ENCODE data around the gene ARHGEF37. TPM values are rescaled to one million over a fixed set of nuclear protein-coding genes. Genes with fewer than 3 reads are reported as not detected.

The ARHGEF37 gene
- total and polyA plus RNA-seq, 2 donors from 2014 or later = 6.9 to 21.8 TPM

DNA sequence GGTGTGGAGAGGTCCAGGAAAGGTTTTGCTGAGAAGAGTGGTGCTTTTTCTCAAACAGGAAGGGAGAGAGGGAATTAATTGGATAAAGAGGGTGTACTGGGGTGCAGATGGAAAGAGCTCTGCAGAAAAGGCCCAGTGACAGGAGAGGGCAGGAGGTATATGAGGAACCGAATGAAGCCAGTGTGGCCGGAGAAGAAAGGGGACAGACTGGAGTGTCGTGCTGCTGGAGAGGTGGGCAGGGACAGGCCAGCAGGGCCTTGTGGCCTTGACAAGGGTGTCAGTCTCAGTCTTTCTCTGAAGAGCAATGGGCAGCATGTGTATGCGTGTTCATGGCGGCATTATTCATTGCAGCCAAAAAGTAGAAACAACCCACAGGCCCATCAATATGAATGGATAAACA lies 48.1 kb downstream of the ARHGEF37 start:
- DNase-seq (no peak), FAIRE-seq (no peak)
- H3K4me3 ChIP-seq (ENCODE audit: low read length in 3 of 3) = no peak overlapping the region
- no peaks in the 10 kb centered on the region for H3K27me3 ChIP-seq (ENCODE audit: control insufficient read depth, insufficient read depth, low read length)
- intact Hi-C loops (cut with DNase I) = no loop called here
- no peak overlapping the region for H3K27ac ChIP-seq (ENCODE audit: low read depth in 2 of 2, low read length in 2 of 2)
- H3K9ac ChIP-seq (ENCODE audit: low read length in 3 of 3) = no peak overlapping the region
- no peaks in the 10 kb centered on the region for H3K9me3 ChIP-seq (ENCODE audit: control insufficient read depth in 2 of 3, insufficient read depth in 1 of 3, low read length in 3 of 3)
- H3K4me1 ChIP-seq (ENCODE audit: control insufficient read depth in 2 of 3, insufficient read depth in 2 of 3, low read depth in 1 of 3, low read length in 3 of 3) = peaks cover 0 to 5% (median 4%) of the 10 kb centered on the region in 3 donors
- H3K36me3 ChIP-seq (ENCODE audit: control insufficient read depth in 2 of 3, insufficient read depth in 3 of 3, low read length in 3 of 3) = no peaks in the 10 kb centered on the region
- TF ChIP-seq, protein P1, sequence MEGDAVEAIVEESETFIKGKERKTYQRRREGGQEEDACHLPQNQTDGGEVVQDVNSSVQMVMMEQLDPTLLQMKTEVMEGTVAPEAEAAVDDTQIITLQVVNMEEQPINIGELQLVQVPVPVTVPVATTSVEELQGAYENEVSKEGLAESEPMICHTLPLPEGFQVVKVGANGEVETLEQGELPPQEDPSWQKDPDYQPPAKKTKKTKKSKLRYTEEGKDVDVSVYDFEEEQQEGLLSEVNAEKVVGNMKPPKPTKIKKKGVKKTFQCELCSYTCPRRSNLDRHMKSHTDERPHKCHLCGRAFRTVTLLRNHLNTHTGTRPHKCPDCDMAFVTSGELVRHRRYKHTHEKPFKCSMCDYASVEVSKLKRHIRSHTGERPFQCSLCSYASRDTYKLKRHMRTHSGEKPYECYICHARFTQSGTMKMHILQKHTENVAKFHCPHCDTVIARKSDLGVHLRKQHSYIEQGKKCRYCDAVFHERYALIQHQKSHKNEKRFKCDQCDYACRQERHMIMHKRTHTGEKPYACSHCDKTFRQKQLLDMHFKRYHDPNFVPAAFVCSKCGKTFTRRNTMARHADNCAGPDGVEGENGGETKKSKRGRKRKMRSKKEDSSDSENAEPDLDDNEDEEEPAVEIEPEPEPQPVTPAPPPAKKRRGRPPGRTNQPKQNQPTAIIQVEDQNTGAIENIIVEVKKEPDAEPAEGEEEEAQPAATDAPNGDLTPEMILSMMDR (IDR thresholded peaks at IDR 0.05; ENCODE audit: borderline replicate concordance, extremely low read depth, insufficient read depth) = no peak

DNA sequence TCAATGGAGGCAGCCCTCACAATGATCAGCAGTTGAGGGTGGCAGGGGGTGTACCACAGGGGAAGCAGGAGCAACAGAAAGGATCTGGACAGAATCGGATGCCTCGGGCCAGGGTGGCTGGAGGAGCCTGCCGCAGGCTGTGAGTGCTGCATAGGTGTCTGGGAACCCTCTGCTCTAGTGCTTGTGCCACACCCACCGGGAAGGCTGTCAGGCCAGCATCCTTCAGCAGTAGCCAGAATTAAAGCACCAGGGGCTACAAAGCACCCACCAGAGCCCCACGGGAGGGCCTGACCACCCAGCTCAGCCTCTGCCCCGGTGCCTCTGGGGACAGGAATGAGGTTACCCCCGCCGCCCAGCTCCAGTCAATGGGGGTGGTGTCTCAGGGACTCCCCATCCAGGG lies 49.0 kb downstream of the ARHGEF37 start:
- DNase-seq (no peak), FAIRE-seq (no peak)
- Histone ChIP-seq H3K9ac (ENCODE audit: low read length in 3 of 3) (no peak overlapping the region), H3K36me3 (ENCODE audit: control insufficient read depth in 2 of 3, insufficient read depth in 3 of 3, low read length in 3 of 3) (no peaks in the 10 kb centered on the region), H3K4me1 (ENCODE audit: control insufficient read depth in 2 of 3, insufficient read depth in 2 of 3, low read depth in 1 of 3, low read length in 3 of 3) (peaks cover 0 to 5% (median 4%) of the 10 kb centered on the region in 3 donors), H3K4me3 (ENCODE audit: low read length in 3 of 3) (no peak overlapping the region), H3K9me3 (ENCODE audit: control insufficient read depth in 2 of 3, insufficient read depth in 1 of 3, low read length in 3 of 3) (no peaks in the 10 kb centered on the region), H3K27ac (ENCODE audit: low read depth in 2 of 2, low read length in 2 of 2) (no peak overlapping the region), H3K27me3 (ENCODE audit: control insufficient read depth, insufficient read depth, low read length) (no peaks in the 10 kb centered on the region)
- TF ChIP-seq, protein P1 (IDR thresholded peaks at IDR 0.05; ENCODE audit: borderline replicate concordance, extremely low read depth, insufficient read depth) = no peak
- intact Hi-C loops (cut with DNase I) = loop anchor here (10.0 kb wide), 1 partner anchor 364 kb away; no protein-coding TSS in a partner anchor

DNA sequence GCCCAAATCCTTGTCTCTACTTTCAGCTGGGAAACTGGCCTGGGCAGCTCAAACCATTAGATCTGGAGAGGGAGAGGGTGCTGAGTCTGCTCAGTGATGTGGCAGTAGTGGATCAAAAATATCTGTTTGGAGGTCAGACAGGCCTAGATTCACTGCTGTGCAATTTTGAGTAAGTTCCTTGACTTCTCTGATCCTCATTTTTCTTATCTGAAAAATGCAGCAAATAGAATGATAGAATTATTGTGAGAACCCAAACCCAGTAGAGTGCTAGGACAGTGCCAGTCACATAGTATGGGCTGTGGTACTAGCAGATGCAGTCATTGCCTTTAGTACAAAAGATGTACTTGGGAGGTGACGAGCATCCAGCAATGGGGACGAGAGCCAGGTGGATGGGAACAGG lies 50.2 kb downstream of the ARHGEF37 start:
- no peak for FAIRE-seq
- TF ChIP-seq, protein P1 (IDR thresholded peaks at IDR 0.05; ENCODE audit: borderline replicate concordance, extremely low read depth, insufficient read depth) = no peak
- H3K9me3 ChIP-seq (ENCODE audit: control insufficient read depth in 2 of 3, insufficient read depth in 1 of 3, low read length in 3 of 3) = no peaks in the 10 kb centered on the region
- intact Hi-C loops (cut with DNase I) = loop anchor here (10.0 kb wide), 1 partner anchor 363 kb away; no protein-coding TSS in a partner anchor
- no peaks in the 10 kb centered on the region for H3K36me3 ChIP-seq (ENCODE audit: control insufficient read depth in 2 of 3, insufficient read depth in 3 of 3, low read length in 3 of 3)
- H3K27ac ChIP-seq (ENCODE audit: low read depth in 2 of 2, low read length in 2 of 2) = no peak overlapping the region
- DNase-seq = no peak
- no peak overlapping the region for H3K9ac ChIP-seq (ENCODE audit: low read length in 3 of 3)
- no peak overlapping the region for H3K4me3 ChIP-seq (ENCODE audit: low read length in 3 of 3)
- no peaks in the 10 kb centered on the region for H3K27me3 ChIP-seq (ENCODE audit: control insufficient read depth, insufficient read depth, low read length)
- H3K4me1 ChIP-seq (ENCODE audit: control insufficient read depth in 2 of 3, insufficient read depth in 2 of 3, low read depth in 1 of 3, low read length in 3 of 3) = peaks cover 0 to 5% (median 4%) of the 10 kb centered on the region in 3 donors
